GM06990 (cell line): ENCODE results near the gene TOMM40.
"Not testable (repeated sequence)": the region's sequence is repeated elsewhere in the genome, so short reads cannot be mapped to it uniquely, and the experiment has no call there.

Experiments
- DNase-seq: peaks from one replicate; pipeline ENCODE4 v3.0.0-alpha.2; 2011; ENCODE audit not compliant: insufficient read length; ENCODE audit errors: extremely low read depth
- H3K27me3 ChIP-seq: replicated peaks from 2 replicates; pipeline ENCODE4 v1.6.0; 2011; ENCODE audit warnings: low read length; ENCODE audit not compliant: control insufficient read depth, insufficient read depth
- H3K36me3 ChIP-seq: 2 replicates; pipeline ENCODE4 v1.5.1; 2011; ENCODE audit warnings: low read length; ENCODE audit not compliant: control insufficient read depth, insufficient read depth
- H3K4me3 ChIP-seq: replicated peaks from 2 replicates; pipeline ENCODE4 v1.5.1; 2011; ENCODE audit warnings: low read depth, mild to moderate bottlenecking, control low read depth, low read length
- CTCF ChIP-seq: IDR thresholded peaks from 2 replicates; pipeline ENCODE4 v1.5.1; 2011; ENCODE audit warnings: low read length, control low read depth, mild to moderate bottlenecking, inconsistent platforms; ENCODE audit not compliant: insufficient read depth, poor library complexity, severe bottlenecking

The TOMM40 gene

DNA sequence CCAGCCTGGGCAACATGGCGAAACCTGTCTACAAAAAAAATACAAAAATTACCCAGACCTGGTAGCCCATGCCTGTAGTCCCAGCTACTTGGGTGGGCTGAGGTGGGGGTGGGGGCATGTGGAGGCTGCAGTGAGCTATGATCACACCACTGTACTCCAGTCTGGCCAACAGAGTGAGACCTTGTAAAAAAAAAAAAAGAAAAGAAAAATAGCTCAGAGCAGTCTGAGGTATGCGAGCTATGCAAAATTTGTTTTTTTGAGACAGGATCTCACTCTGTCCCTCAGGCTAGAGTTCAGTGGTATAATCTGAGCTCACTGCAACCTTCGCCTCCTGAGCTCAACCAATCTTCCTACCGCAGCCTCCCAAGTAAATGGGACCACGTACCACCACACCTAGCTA lies 7.1 kb upstream of the TOMM40 start:
- no peak for TF ChIP-seq CTCF
- H3K36me3 ChIP-seq = no peaks in the 10 kb centered on the region

DNA sequence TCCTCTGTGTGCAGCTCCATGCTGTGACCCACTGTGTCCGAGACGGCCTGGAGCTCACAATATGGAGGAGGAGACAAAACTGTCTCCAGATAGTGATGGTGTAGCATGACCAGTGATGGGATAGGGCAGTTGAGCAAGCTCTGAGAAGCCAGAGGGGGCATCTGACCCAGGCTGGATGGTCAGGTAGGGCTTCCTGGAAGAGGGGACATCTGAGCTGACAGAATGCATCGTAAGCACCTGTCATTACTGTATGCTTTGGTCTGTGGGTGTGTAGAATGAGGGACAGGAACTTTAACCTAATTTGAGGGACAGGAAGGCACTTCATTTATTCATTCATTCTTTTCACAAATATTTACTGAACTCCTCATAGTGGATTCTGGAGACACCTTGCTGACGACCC lies 6.5 kb upstream of the TOMM40 start:
- H3K36me3 ChIP-seq = no peaks in the 10 kb centered on the region
- no peak for DNase-seq
- H3K27me3 ChIP-seq = no peaks in the 10 kb centered on the region; the same call in 1 of the 2 replicates
- no peak overlapping the region for H3K4me3 ChIP-seq
- no peak for TF ChIP-seq CTCF

More for the DNA sequence above, 7.1 kb upstream of the TOMM40 start:
- no peaks in the 10 kb centered on the region; the same call in 1 of the 2 replicates for H3K27me3 ChIP-seq
- DNase-seq = no peak
- H3K4me3 ChIP-seq = no peak overlapping the region

DNA sequence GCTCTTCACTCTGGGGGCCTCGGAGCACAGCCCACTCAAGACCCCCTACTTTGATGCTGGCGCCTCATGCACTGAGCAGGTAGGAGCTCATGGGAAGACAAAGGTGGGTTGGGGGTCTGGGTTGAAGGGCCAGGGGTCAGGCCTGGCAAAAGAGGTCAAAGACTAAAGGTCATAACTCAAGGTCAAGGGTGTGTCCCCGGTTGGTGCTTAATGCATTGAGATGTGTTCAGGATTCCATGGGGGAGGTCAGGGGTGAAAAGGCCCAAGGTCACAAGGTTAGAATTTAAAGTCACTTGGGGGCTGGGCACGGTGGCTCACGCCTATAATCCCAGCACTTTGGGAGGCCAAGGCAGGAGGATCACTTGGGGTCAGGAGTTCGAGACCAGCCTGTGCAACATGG lies 4.9 kb upstream of the TOMM40 start:
- TF ChIP-seq CTCF = no peak
- DNase-seq = no peak
- no peaks in the 10 kb centered on the region for H3K36me3 ChIP-seq

GRCh38 chr19:44887648-44888047 lies 3.4 kb upstream of the TOMM40 start:
- DNase-seq = no peak
- H3K4me3 ChIP-seq = no peak overlapping the region
- TF ChIP-seq CTCF = no peak
- H3K36me3 ChIP-seq = peaks cover 2% of the 10 kb centered on the region
- no peaks in the 10 kb centered on the region for H3K27me3 ChIP-seq

More for the DNA sequence above, 4.9 kb upstream of the TOMM40 start:
- H3K4me3 ChIP-seq = no peak overlapping the region
- no peaks in the 10 kb centered on the region for H3K27me3 ChIP-seq

DNA sequence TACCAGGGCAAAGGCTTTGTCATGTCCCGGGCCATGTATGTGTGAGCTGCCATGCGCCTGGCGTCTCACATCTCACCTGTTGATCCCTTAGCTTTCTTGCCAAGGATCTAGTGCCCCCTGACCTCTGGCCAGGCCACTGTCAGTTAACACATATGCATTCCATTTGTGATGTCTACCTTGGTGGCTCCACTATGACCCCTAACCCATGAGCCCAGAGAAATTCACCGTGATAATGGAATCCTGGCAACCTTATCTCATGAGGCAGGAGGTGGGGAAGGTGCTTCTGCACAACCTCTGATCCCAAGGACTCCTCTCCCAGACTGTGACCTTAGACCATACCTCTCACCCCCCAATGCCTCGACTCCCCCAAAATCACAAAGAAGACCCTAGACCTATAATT lies 2.7 kb upstream of the TOMM40 start:
- not testable (repeated sequence) for DNase-seq, H3K36me3 ChIP-seq, H3K27me3 ChIP-seq, H3K4me3 ChIP-seq

DNA sequence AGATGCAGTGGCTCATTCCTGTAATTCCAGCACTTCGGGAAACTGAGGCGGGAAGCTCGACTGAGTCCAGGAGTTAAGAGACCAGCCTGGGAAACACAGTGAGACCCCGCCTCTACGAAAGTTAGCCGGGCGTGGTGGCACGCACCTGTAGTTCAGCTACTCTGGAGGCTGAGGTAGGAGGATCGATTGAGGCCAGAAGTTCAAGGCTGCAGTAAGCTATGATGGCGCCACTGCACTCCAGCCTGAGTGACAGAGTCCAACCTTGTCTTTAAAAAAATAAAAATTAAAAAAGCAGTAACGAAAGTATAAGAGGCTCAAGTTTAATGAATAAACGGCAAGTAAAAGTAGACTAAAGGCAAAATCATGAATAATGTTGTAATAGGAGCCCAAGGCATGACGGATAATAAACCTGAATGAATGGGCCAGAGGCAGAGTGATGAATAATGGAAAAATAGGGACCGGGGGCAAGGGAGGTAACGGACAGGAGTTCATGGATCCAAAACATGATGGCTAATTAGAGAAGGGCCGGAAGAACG lies 1.2 kb upstream of the TOMM40 start:
- Histone ChIP-seq H3K27me3 (no peaks in the 10 kb centered on the region), H3K4me3 (peak overlapping the region; percentile 61), H3K36me3 (peaks cover 20% of the 10 kb centered on the region)
- no peak for DNase-seq
- TF ChIP-seq CTCF = no peak
